HG03571 (cell line): ENCODE measurements around the gene PINLYP.
"Not testable (repeated sequence)": the region's sequence is repeated elsewhere in the genome, so short reads cannot be mapped to it uniquely, and the experiment has no call there.

ENCODE experiments used
- ATAC-seq: cut with Tn5 transposase; IDR thresholded peaks from one replicate; pipeline ENCODE4 v1.9.1; 2021; ENCODE audit not compliant: unreplicated experiment

Gene PINLYP

GRCh38 chr19:43600326-43600725 lies 24.7 kb downstream of the PINLYP start:
- not testable (repeated sequence) for ATAC-seq

DNA sequence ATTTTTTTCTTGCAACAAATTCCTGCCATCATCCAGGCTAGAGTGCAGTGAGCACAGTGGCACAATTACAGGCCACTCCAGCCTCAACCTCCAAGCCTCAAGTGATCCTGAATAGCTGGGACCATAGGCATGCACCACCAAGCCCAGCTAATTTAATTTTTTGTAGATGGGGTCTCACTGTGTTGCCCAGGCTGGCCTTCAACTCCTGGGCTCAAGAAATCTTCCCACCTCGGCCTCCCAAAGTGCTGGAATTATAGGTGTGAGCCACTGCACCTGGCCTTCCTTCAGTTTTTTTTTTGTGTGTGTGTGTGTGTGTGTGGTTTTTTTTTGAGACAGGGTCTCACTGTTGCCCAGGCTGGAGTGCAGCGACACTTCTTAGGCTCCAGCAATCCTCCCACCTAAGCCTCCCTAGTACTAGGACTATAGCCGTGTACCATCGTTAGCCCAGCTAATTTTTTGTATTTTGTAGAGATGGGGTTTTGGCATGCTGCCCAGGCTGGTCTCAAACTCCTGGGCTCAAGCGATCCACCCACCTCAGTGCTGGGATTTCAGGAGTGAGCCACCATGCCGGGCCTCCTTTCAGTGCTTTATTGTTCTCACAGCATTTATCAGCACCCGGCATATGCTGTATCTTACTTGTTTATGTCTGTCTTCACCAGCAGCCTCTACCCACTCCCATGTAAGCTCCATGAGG lies 30.4 kb downstream of the PINLYP start:
- no peak for ATAC-seq

GRCh38 chr19:43606569-43607229 lies 31.1 kb downstream of the PINLYP start:
- ATAC-seq, result no peak

DNA sequence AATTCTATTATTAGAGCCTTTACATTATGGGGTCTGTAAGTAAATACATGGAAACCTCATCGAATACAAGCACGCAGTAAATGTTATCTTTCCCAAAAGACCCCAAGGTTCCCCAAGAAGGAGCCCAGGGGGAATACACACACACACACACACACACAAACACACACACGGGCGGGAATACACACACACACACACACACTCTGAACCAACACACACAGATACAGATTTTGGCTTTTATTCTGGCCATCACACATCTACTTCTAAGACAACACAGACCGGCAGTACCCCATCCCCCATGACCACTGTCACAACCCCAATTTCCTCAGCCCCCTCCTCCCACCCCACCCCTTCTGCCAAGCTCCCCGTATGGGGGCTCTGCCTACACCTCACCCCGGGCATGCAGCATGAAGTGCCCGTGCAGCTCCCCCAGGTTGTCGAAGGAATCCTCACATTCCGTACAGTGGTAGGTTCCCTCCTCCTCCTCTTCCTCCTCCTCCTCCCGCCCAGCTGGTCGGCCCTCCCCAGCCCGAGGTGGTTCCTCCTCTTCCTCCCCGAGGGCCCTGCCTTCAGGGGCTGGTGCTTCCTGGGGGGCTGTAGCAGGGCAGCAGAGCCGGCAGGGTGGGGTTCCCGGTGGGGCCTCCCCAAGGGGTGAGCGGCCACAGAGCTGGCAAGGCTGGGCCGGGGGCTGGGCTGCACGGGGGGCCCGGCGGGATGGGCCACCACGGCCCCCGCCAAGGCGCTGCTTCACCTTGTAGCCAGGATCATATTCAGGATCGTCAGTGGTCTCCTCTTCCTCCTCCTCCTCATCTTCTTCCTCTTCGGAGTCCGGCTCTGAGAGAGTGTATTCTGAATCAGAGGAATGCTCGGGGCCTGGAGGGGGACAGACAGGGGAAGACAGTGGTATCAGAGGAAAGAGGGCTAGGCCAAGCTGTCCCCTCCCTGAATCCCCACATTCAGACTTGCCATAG lies 31.9 kb downstream of the PINLYP start:
- ATAC-seq, result no peak

- no peak for ATAC-seq
Measured at GRCh38 chr19:43609872-43610271, 34.3 kb downstream of the PINLYP start.

DNA sequence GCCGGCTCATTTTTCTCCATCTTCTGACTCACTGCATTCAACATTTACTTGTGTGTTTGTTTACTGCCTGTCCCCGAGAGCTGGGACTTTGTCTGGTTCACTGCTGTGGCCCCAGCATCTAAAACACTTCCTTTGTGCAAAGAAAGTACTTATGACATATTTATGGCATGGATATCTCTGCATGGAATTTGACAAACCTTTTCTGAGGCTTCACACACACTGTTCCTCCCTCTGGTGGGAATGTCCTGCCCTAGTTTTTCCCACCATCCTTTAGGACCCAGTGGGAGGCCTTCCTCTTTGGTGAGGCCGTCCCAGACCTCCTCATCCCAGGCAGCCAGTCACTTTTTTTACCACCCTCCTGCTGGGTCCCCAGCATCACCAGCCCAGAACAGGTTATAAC lies 34.9 kb downstream of the PINLYP start:
- ATAC-seq, result no peak

DNA sequence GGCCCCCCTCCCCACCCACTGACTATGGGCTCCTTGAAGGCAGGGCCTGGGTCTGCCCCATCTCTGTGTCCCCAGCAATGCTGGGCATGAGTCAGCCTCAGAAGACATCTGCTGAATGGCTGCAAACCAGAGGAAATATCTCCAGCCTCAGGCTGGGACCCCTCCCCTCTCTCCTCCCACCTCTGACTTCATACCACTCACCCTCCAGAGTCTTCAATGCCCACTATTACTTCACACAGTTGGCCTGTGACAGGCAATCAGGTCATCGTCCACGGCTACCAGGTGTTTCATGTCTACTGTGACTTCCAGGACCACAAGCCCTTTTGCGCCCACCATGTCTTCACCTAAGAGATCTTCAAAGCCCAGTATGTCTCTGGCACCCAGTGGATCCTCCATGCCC lies 36.2 kb downstream of the PINLYP start, which contains the start of gene SRRM5:
Gene SRRM5 (plus strand): TSS at position 301 of the 400 bp plus-strand sequence. CDS start 34 bp downstream, at position 335.
- no peak for ATAC-seq

- ATAC-seq, result no peak
Measured at GRCh38 chr19:43612374-43612773, 36.8 kb downstream of the PINLYP start.

DNA sequence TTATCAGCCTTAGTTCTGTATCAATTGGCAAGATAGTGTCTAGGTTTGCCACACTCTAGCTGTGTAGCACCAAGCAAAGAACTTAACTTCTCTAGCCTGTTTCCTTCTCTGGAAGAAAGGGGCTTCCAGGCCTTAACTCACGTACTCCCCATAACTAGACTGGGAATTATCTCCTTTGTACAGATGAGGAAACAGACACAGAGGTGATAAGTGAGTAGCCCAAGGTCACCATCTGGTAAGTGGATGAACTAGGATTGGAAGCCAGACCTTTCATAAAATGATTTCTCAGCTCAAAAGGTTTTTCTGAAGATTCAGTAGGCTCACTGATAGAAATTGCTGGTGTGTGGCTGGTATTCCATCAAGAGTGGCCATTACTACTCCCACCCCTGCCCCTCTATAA lies 40.7 kb downstream of the PINLYP start:
- no peak for ATAC-seq

DNA sequence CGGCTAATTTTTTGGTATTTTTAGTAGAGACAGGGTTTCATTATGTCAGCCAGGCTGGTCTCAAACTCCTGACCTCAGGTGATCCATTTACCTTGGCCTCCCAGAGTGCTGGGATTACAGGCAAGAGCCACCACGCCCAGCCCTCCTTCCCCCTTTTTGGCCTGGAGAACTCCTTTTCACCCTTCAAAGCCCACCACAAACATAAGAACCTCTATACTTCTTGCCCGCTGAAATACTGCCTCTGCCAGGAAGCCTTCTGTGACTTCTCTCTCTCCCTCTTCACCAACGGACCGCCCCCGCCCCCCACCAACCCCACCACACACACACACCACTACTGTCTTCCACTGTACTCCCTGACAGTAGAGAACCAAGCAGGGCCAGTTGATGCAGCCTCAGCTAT lies 41.4 kb downstream of the PINLYP start:
- ATAC-seq, result no peak

GRCh38 chr19:43618921-43619261 lies 43.3 kb downstream of the PINLYP start:
- peak; percentile 29 for ATAC-seq

DNA sequence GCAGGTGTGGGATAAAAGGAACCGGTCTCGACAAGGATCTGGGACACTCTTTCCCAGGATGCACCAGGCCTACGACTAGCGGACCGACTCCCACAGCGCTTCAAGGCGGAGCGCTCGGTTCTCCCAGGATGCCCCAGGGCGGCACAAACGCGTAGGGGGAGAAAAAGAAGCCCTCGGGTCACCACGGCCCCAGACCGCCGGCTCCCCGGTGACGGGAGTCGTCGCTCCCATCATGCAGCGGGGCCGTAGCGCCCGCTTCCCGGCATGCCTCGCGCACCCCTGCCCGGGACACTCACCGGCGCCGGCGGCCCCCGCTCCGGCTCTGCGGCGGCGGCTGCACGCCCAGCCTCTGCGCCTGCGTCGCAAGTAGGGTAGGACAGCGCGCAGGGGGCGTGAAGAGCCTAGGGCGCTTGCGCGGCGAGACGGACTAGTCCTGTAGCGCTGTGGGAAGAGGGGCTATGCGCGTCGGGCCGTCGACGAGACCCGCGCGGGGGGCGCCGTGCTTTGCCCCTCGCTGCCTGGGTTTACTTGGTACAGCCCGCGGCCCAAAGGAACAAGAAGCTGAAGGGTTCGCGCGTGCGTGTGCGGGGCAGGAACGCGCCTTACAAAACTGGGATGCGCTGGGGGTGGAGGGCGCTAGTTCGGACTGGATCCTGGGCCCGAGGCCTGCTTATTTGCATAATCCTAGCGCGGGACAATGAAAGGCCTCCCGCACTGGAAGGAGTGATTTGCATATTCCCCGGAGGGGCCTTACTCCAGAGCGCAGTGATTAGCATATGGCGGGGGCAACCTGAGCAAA lies 43.9 kb downstream of the PINLYP start, which contains the start of gene ZNF428:
Gene ZNF428 (minus strand): TSS at position 368 of the 799 bp plus-strand sequence. CDS start 5,325 bp downstream, outside the sequence.
- peak; percentile 77 for ATAC-seq

DNA sequence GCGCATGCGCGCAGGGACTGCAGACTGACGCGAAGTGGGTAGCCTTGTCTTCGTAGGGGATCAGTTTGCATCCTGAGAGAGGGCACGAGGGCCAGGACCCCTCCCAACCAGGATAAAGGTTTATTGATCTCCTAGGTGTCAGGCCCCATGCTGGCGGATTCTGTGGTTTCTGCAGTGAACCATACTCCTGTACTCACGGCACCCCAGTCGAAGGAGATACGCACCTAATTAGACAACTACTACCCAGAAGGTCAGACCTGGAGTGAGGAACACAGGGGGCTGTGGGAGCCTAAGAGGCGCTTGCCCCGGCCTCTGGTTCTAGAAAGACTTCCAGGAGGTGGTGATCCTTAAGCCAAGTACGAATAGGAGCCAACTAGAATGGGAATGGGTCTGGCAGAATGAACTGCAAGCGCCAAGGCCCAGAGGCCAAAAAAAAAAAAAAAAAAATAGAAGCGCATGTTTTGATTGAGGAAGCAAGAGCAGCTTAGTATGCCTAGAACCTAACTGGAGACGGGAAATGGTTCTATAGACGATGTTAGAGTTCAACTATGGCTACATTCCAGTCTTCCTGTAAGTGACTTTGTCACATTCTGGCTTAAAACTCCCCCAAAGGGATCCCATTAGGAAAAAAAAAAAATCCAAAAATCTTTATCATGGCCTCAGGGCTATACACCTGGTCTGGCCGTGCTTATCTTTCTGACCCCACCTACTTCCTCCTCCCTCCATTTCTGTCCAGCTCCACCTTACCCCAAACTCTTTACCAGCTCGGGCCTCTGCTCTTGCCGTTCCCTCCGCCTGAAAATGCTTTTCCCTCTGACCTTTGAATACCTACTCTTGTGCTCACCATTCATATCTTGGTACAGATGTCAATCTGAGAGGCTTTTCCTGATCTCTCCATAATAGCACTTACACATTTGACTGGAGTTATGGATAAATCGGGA lies 44.7 kb downstream of the PINLYP start:
- ATAC-seq, result no peak

- no peak for ATAC-seq
Measured at GRCh38 chr19:43622070-43622469, 46.5 kb downstream of the PINLYP start.

GRCh38 chr19:43622956-43623355 lies 47.4 kb downstream of the PINLYP start:
- no peak for ATAC-seq

DNA sequence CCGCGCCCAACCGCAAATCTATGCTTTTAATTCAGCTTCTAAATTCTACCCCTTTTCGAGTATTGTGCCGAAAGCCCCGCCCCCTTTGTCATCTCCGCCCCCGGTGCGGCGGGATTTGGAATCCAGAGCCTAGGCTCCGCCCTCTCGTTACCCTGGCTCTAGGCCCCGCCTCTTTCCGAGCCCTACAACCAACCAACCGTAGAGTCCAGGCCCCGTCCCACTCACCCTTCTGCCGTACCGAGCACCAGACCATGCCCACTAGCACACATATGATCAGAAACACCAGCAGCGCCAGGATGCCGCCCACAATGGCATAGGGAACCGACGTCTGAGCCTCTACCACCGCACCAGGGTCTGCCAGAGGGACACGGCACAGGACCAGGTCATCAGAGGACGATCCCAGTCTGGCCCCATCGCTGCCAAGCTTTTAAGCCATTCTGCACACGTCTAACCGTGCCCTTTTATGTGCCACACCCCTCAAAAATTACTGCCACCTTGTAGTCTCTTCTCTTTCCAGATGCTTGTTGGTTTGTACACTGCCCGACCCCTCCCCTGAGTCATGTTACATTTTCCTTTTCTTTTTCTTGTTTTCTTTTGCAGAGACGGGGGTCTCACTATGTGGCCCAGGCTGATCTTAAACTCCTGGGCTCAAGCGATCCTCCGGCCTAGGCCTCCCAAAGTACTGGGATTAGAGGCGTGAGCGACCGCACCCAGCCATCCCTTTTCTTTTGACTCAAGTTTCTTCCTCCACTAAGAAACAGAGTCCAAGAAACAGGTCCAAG lies 48.5 kb downstream of the PINLYP start:
- ATAC-seq, result no peak

DNA sequence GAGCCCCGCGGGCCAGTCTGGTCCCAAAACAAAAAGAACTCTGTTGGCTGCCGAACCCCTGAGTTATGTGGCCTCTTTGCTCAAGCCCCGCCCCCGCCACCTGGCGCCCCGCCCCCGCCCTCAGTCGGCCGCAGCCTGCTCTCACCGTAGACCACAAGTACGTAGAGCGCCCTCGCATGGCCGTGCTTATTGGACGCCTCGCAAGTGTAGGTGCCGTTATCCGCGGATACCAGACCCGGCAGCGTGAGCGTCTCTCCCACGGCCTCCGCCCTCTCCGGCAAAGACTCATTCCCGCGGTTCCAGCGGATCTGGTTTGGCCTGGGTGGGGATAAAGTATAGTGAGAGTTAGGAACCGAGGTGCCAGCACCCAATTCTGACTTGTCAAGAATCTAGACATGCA lies 49.3 kb downstream of the PINLYP start:
- no peak for ATAC-seq

GRCh38 chr19:43625918-43626579 lies 50.4 kb downstream of the PINLYP start:
- ATAC-seq, result no peak
